Frontal cortex (tissue), 4 donors: ENCODE results near the gene CHRNB2. TPM values are rescaled to one million over a fixed set of nuclear protein-coding genes. Genes with fewer than 3 reads are reported as not detected.
A peak's percentile ranks its signal among the peaks of the same experiment; 100 is the strongest.
"Not testable (repeated sequence)": the region's sequence is repeated elsewhere in the genome, so short reads cannot be mapped to it uniquely, and the experiment has no call there.

Experiments
- DNase-seq, 2 donors: peaks; one replicate each; pipeline ENCODE4 v3.0.0; 2012; ENCODE audit warnings: low spot score in 2 of 2
- FAIRE-seq: peaks from 2 replicates; lab custom pipeline; 2012; peaks lifted over from hg19 to GRCh38; lab: Jason Lieb, UNC
- total RNA-seq: library from RNA; depleted of rRNA; stranded (reverse); fragments of >200 nt; gene quantifications from one replicate; pipeline ENCODE4 v1.2.3, GENCODE V29; 2014
- donor health status: control.
- donor health status: control.
- donor health status: control.

Gene CHRNB2, protein sequence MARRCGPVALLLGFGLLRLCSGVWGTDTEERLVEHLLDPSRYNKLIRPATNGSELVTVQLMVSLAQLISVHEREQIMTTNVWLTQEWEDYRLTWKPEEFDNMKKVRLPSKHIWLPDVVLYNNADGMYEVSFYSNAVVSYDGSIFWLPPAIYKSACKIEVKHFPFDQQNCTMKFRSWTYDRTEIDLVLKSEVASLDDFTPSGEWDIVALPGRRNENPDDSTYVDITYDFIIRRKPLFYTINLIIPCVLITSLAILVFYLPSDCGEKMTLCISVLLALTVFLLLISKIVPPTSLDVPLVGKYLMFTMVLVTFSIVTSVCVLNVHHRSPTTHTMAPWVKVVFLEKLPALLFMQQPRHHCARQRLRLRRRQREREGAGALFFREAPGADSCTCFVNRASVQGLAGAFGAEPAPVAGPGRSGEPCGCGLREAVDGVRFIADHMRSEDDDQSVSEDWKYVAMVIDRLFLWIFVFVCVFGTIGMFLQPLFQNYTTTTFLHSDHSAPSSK
- 17.9 TPM for total RNA-seq

DNA sequence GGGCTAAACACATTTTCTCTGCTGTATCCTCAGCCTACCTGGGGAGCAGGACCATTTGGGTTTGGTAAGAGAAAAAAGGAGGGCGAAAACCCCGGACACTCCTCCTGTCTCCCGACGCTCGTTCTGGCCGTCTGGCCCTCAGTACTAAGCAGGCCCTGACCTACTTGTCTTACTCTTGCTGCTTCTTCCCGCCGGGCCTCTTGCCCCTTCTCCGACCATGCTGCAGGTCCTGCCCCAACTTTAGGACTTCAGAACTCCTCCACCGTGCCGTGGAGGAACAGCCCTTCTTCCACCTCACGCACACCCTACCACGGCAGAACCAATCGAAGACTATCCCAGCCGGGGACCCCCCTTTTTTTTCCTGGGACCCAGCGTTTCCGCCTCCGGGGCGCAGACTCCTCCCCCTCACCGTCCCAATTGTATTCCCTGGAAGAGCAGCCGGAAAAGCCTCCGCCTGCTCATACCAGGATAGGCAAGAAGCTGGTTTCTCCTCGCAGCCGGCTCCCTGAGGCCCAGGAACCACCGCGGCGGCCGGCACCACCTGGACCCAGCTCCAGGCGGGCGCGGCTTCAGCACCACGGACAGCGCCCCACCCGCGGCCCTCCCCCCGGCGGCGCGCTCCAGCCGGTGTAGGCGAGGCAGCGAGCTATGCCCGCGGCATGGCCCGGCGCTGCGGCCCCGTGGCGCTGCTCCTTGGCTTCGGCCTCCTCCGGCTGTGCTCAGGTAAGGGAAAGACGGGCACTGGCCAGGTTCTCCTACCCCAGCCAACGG is at the start of gene CHRNB2:
Gene CHRNB2 (plus strand): TSS at position 393 of the 771 bp plus-strand sequence. CDS start 267 bp downstream, at position 660.
- no peak for FAIRE-seq
- DNase-seq = peak; percentile 87 to 90

DNA sequence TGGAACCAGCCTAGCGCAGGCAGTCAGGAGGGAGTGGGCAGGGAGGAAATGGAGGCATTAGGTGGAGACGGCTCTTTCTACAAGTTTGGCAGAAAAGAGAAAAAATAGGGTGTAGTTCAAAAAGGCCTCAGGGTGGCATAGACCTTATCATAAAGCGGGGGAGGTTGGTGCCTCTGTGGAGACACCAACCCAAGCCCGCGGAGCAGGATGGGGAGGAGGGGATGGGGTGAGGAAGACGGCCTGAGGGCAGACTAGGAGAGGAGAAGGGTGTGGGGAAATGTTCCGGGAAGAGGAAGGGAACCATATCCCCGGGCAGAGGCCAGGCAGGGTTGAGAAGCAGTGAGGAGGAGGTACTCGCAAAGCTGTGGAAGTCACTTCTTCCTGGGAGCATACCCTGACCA is 48.0 kb upstream of the CHRNB2 start:
- FAIRE-seq (no peak), DNase-seq (no peak)

DNA sequence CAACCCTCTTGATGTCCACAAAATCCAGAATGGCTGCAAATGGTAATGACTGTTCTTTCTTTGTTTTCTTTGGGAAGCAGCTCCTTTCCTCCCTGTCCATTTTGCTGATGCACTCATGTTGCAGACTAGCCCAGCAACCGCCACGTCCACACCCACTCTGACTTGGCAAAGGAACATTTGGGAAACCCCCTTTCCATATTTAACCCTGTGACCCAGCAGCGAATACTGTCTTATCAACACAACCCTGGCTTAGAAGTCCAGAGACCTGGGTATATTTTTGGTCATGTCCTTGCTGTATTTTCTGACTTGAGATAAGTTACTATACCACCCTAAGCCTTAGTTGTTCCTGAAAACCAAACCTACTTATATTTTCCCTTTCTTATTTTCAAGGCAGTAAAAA is 47.2 kb upstream of the CHRNB2 start:
- no peak for DNase-seq
- FAIRE-seq = no peak

DNA sequence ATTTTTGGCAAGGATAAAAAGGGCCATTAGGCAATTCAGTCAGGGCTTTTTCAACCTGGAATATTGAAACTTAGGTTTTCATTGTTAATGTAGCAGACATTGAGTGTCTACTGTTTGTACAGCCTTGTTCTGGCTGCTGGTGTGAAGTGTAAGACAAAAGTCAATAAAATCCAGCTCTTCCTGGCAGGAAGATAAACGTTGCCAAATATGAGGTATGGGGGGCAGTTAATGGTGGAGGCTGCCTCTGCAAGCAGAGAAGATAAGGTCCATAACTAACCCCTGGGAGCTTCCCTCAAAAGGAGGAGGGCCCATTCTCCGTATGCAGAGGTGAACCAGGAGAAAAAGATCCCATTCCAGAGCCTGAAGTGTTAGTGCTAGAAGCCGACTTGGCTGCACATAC is 45.9 kb upstream of the CHRNB2 start:
- no peak for DNase-seq
- FAIRE-seq = no peak

DNA sequence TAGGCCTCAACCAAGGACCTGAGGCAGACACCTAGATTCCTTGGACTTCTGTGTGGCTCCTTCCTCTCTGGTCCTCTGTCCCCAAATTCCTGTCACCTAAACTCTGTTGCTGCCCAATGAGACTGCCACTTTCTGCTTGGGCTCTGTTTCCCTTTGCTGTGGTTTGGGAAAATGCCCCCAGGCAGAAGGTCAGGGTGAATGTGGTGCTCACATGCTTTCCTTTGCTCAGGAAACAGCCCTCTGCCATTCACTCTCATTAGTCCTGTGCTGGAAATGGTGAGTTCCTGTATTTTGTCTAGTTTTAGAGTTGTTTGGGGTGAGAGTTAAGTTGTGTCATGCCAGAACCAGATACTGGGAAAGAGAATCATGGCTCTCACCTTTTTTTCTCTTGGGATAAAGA is 42.7 kb upstream of the CHRNB2 start:
- DNase-seq (no peak), FAIRE-seq (no peak)

DNA sequence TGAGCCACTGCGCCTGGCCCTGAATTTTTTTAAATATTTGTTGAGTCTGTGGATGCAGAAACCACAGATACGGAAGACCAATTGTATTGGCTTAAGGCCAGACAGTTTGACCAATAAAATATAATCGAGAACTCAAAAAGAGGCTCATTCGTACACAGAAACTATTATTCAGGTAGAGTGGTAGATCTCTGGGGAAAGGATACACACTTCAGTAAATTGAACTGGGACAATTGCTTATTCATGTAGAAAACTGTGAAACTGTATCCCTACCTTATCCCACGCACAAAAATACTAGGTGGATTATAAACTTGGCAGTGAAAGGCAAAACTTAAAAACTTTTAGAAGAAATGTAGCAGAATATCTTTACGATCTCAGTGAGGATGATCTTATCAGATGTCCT is 40.4 kb upstream of the CHRNB2 start:
- no peak for DNase-seq

DNA sequence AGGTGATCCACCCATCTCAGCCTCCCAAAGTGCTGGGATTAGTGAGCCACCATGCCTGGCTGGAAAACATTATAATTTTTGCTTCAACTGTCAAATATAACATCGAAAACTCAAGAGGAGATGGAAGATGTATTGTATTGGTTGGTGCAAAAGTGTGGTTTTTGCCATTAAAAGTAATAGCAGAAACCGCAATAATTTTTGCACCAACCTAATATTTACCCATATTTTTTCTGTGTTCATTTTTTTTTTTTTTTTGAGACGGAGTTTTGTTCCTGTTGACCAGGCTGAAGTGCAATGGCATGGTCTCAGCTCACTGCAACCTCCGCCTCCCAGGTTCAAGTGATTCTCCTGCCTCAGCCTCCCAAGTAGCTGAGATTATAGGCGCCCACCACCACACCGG is 38.3 kb upstream of the CHRNB2 start:
- DNase-seq = no peak
- FAIRE-seq = no peak

More for the DNA sequence above, 40.4 kb upstream of the CHRNB2 start:
- no peak for FAIRE-seq

DNA sequence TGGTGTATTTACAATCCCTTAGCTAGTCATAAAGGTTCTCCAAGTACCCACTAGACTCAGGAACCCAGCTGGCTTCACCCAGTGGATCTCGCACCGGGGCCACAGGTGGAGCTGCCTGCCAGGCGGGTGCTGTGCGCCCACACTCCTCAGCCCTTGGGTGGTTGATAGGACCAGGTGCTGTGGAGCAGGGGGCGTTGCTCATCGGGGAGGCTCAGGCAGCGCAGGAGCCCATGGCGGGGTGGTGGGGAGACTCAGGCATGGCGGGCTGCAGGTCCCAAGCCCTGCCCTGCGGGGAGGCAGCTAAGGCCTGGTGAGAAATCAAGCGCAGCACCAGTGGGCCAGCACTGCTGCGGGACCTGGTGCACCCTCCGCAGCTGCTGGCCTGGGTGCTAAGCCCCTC is 35.6 kb upstream of the CHRNB2 start:
- FAIRE-seq, DNase-seq: not testable (repeated sequence)

DNA sequence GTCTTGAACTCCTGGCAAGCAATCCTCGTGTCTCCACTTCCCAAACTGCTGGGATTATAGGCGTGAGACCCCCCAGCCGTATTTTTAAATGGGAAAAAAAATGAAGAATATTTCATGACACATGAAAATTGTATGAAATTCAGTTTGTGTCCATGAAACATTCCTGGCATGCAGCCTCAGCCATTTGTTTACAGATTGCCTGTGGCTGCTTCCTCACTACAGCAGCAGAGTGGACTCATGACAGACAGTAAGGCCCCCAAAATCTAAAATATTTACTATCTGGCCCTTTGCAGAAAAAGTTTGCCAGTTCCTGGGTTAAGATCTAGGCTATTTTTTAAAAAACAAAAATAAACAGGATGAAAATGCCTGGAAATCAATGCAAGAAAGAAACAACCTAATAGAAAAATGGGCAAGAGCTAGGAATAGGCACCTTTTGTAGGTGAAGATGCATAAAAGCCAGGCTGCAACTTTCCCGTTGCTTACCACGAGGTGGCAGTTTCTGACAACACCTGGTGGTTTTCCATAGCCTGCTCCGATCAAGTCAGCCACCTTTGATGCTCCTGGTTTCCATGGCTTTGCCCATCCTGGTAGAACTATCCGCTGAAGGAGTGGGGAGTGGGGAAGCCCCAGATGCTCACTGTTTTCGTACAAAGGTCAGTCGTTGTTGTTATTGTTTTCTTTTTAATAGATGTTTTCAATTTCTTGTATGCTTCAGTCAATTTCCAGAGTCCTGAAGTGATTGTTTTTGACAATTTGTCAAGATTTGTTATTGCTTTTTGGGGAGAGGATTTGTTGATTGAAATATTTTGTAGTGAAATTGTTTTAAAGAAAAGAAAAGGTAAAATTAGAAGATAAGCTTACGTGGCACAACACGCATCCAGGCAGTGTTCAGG is 33.4 kb upstream of the CHRNB2 start:
- DNase-seq = peak in 1 of 2 donors; percentile 30
- FAIRE-seq = no peak

DNA sequence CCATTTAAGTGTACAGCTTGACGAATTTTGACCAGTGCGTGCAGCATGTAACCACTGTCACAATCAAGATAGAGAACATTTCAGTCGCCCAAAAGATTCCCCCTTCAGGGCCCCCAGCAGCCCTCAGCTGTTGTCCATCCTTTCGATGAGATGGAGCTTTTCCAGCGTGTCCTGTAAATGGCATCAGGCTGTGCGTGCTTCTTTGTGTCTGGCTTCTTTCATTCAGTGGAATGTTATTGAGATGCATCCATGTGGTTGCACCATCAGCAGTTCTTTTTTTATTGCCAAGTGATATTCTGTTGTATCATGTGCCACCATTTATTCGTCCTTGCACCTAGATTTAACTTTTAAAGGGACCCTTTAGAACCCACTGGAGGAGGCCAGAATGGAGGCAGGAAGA is 31.0 kb upstream of the CHRNB2 start:
- FAIRE-seq (no peak), DNase-seq (no peak)

DNA sequence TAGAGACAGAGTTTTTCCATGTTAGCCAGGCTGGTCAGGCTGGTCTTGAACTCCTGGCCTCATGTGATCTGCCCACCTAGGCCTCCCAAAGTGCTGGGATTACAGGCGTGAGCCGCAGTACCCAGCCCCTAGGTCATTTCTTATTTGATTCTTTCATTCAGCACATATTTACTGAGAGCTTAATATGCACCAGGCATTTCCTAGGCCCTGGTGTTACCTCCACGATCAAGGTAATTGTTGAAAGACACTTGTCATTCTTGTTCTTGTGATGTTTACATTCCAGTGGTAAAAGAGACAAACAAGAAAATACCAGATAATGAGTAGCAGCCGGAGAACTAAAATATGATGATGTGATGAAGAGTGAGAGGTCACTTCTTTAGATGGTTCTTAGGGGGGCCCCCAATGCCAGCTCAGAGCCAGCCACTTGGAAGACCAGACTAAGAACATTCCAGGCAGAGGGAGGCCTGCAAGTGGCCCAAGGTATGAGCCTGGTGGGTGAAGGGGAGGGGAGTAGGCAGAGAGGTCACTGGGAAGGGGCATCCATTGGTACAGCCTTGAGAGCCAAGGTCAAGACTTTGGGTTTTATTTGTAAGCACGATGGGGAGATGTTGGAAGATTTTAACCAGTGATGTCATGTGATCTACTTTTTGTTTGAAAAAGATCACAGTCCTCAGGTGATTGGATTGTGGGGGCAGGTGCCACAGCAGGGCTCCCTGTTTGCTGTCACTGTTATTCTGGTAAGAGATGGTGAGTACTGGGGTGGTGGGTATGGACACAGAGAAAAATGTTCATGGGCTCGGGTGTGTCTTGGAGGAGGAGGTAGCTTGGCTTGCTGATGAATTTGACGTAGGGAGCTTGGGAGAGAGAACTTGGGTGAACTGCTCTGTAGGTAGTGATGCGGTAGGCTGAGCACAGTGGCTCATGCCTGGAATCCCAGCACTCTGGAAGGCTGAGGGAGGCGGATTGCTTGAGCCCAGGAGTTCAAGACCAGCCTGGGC is 27.8 kb upstream of the CHRNB2 start:
- no peak for FAIRE-seq

DNA sequence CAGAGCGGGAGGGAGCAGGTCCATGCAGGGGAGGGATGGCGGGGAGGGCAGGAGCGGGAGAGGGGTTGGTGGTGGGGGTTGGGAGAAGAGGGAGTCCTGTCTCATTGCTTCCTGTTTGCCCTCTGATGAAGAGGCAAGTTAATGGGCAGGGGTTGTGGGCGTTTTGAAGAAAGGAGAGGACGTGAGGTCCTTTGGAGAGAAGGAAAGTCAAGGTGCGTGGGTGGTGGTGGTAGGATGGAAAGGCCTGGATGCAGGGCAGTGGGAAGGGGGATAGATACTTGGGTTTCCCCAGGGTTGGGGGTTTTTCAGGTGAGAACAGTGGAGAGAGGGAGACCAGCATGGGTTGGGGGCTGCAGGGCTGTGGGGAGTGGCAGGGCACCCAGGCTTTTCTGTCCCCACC is 26.3 kb upstream of the CHRNB2 start:
- FAIRE-seq (no peak), DNase-seq (no peak)

More for the DNA sequence above, 27.8 kb upstream of the CHRNB2 start:
- DNase-seq = no peak

DNA sequence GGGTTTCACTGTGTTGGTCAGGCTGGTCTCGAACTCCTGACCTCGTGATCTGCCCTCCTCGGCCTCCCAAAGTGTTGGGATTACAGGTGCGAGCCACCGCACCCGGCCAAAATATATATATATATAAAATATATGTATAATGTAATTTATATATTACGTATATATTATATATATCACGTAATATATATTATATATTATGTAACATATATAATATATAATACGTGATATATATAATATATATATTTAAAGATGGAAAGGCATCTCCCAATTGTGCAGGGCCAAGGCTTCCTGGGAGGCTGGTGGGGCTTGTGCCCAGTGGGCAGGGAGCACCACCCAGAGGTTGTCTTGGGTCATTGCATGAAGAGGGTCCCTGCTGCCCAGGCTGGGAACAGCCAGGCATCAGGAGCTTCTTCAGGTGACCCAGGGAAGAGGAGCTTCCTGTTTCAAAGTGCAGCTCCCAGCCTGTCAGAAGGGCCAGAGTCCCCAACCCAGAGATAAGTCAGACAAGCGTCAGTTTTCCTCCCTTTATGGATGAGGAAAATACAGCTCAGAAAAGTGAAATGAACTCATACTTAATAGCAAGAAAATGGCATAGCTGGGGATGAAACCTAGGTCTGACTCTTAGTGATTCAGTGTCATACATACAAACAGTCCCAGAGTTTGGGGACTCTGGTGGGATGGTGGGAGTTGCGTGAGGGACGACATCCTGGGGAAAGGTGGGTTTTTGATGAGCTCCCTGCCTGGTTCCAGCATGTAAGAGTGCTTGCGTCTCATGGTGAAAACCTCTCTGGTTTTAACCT is 21.1 kb upstream of the CHRNB2 start:
- FAIRE-seq (no peak), DNase-seq (peak in 1 of 2 donors; percentile 71)

DNA sequence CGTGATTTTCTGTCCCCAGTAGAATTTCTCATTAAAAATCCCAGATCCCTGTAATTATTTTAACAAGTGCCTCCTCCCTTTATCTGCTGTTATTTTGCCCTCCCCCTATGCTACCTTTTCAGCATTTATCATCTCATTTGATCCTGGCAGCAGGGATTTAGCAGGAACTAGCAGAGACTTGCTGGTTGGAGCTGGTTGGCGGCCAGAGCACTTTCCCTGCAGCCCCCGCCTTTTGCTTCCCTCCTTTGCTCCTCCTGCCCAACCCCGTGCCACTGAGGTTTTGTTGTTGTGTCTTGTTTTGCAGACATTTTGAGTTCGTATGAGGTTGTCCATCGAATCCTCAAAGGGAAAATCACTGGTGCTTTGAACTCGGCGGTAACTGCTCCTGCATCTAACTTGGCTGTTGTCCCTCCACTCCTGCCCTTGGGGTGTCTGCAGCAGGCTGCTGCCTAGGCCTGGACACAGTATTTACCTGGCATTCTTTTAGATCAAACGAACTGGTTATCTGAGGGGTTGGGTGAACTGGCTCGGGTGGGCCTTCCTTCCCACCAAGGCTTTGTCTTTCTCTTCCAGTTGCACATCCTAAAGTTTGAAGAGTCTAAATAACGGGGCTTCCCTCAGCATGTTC is 20.4 kb upstream of the CHRNB2 start:
- FAIRE-seq = no peak
- DNase-seq = no peak

DNA sequence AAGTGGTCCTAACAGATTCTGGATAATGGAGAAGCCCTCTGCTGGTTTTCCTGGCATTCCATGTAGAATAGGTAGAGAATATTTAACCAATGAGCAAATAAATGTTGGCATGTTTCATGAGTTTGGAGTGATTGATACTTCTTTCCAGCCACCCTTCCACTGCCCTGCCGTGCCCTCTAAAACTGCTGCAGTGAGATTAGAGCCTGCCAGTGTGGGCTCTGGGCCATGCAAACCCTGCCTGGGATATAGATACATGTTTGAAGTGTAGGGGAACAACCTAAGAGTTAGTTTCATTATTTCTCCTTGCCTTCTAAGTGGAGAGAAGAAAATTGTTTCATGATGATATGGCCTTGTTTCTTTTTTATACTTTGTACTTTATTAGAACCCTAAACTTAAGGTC is 19.6 kb upstream of the CHRNB2 start:
- DNase-seq (no peak), FAIRE-seq (no peak)

DNA sequence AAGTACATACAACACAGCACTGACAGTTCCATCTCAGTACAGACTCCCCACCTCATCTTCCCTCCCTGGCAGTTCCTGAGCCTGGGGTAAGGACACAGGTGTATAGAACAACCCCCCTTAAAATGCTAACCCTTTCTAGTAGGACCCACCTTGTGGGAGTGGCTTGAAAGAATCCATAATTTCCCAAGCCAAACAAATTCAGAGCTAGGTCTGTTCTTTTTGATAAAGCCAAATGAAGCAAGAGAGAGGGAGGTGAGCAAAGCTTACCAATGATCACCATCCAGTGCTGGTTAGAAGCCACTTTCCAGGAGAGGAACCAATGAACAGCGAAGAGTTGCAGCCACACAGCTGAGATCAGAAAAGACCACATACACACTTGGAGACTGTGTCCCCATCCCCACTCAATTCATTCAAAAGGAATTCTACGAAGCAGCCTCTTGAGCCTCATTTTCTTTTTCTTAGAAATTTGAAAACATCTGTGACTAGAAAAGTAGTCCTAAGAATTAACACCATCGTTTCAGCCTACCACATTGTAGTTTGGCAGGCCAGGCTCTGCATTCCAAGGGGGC is 18.3 kb upstream of the CHRNB2 start:
- FAIRE-seq (no peak), DNase-seq (no peak)

DNA sequence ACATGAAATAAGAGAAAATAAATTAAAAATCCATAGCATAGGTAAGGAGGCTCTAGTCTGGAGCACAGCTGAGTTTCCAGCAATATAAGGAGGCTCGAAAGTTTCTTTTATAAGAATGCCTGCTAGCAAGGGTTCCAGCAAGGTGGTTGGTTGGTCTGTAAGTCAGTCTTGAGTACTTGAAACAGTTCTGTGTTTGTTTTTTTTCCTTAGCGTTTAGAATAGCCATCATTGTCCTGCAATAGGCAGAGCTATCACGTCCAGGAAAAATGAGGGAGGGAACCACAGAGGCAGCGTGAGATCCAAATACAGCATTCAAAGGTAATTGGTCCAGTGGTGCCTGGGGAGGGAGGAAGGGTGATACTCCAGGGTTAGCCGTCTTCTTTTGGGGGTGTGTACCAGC is 17.5 kb upstream of the CHRNB2 start:
- DNase-seq (no peak), FAIRE-seq (no peak)
